Fibroblast of lung (primary cell): ENCODE measurements around the gene ARL2BP.

Experiments
- EZH2 ChIP-seq: IDR thresholded peaks from 2 replicates; pipeline ENCODE4 v1.5.1; 2012; ENCODE audit warnings: low read length, control low read depth, mild to moderate bottlenecking; ENCODE audit errors: missing control alignments
- TF ChIP-seq, protein P1 (sequence below), 2 donors: IDR thresholded peaks in 1 of 2; conservative IDR thresholded peaks in 1 of 2; 1 replicate in 1 of 2; 2 replicates in 1 of 2; pipeline ENCODE4 v1.5.1; 2011 to 2012; ENCODE audit warnings: low read length in 2 of 2, control low read depth in 1 of 2, inconsistent platforms in 1 of 2, low read depth in 1 of 2, mild to moderate bottlenecking in 1 of 2

DNA sequence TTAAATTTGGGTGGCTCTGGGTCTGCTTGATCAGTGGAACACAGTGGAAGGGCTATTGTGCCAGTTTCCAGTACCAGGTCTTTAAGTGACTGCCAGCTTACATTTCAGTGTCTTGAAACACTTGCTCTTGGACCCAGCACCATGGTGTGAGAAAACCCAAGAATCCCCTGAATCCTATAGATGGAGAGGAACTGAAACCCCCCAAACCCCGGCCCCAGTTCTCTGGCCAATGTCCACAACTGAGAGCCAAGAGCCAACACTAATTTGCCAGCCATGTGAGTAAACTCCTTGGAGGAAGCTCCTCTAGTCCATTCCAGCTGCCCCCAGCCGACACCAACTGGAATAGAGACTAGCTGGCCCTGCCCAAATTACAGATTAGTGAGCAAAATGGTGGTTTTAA is 2.4 kb upstream of the ARL2BP start:
- no peak for TF ChIP-seq EZH2
- TF ChIP-seq, protein P1, sequence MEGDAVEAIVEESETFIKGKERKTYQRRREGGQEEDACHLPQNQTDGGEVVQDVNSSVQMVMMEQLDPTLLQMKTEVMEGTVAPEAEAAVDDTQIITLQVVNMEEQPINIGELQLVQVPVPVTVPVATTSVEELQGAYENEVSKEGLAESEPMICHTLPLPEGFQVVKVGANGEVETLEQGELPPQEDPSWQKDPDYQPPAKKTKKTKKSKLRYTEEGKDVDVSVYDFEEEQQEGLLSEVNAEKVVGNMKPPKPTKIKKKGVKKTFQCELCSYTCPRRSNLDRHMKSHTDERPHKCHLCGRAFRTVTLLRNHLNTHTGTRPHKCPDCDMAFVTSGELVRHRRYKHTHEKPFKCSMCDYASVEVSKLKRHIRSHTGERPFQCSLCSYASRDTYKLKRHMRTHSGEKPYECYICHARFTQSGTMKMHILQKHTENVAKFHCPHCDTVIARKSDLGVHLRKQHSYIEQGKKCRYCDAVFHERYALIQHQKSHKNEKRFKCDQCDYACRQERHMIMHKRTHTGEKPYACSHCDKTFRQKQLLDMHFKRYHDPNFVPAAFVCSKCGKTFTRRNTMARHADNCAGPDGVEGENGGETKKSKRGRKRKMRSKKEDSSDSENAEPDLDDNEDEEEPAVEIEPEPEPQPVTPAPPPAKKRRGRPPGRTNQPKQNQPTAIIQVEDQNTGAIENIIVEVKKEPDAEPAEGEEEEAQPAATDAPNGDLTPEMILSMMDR (conservative IDR thresholded peaks at IDR 0.05 in 1 of 2, IDR thresholded peaks at IDR 0.05 in 1 of 2; ENCODE audit: low read depth in 1 of 2, low read length in 2 of 2): no peak
